ENCODE data around the gene ORM1.
"Not testable (repeated sequence)": the region's sequence is repeated elsewhere in the genome, so short reads cannot be mapped to it uniquely, and the experiment has no call there.

ORM1 gene

GRCh38 chr9:114325684-114326254 lies 2.9 kb downstream of the ORM1 start:
- DNase-seq = not testable (repeated sequence)

DNA sequence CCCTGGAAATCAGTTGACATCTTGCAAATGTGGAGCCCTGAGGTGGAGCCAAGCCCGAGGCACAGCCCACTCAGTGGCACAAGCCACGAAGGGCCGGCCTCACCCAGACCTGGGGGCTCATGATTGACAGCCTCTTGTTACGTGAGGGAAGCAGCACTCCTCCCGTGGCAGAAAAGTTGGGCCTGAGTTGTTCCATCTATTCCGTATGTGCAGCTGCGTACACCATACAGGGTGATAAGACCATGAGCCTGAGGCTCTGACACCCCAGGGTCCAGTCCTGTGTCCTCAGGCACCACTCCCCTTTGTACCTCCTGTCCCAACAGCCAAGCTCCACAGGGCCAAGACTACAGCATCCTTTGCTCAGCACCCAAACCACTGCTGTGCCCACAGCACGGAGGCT lies 4.9 kb downstream of the ORM1 start:
- no peak for DNase-seq

- DNase-seq = not testable (repeated sequence)
Measured at GRCh38 chr9:114328357-114328820, 5.5 kb downstream of the ORM1 start.

GRCh38 chr9:114328937-114329624 lies 6.2 kb downstream of the ORM1 start:
- DNase-seq = not testable (repeated sequence)

DNA sequence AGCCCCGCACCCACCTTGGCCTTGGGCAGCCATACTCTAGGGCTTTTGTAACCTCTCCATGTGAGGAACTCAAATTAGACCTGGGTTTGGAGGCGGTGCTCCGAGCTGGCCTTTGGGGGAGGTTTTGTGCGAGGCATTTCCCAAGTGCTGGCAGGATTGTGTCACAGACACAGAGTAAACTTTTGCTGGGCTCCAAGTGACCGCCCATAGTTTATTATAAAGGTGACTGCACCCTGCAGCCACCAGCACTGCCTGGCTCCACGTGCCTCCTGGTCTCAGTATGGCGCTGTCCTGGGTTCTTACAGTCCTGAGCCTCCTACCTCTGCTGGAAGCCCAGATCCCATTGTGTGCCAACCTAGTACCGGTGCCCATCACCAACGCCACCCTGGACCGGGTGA lies 6.7 kb downstream of the ORM1 start, which contains the start of gene ORM2:
TSS of gene ORM2 (plus strand) at position 245 of the 398 bp plus-strand sequence. CDS start at position 281, 36 bp downstream.
- DNase-seq = not testable (repeated sequence)

GRCh38 chr9:114330636-114331035 lies 7.7 kb downstream of the ORM1 start:
- no peak for DNase-seq

GRCh38 chr9:114331229-114332195 lies 8.6 kb downstream of the ORM1 start:
- DNase-seq = not testable (repeated sequence)

- not testable (repeated sequence) for DNase-seq
Measured at GRCh38 chr9:114332474-114333040, 9.7 kb downstream of the ORM1 start.

GRCh38 chr9:114333718-114334117 lies 10.8 kb downstream of the ORM1 start:
- DNase-seq = not testable (repeated sequence)

DNA sequence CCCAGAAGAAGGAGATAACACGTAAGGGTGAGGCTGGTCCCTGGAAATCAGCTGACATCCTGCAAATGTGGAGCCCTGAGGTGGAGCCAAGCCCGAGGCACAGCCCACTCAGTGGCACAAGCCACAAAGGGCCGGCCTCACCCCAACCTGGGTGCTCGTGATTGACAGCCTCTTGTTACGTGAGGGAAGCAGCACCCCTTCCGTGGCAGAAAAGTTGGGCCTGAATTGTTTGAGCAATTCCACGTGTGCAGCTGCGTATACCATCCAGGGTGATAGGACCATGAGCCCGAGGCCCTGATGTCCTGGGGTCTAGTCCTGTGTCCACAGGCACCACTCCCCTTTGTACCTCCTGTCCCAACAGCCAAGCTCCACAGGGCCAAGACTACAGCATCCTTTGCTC lies 11.6 kb downstream of the ORM1 start:
- no peak for DNase-seq

DNA sequence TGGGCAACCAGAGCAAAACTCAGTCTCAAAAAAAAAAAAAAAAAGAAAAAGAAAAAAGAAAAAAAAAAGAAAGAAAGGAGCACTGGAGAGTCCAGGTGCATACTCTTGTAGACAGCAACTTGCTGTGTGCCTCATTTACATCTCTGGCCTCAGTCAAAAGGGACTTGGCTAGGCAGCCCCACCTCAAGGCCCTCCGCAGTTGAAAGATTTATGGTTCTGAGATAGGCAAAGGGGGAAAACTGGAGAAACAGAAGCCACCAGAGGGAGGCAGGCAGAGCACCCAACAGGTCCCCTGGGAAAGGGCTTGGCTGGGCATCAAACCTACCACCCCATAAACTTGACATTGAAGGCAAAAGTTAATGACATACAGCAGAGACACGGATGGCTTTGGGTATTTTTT lies 12.8 kb downstream of the ORM1 start:
- no peak for DNase-seq

- no peak for DNase-seq
Measured at GRCh38 chr9:114336157-114336556, 13.3 kb downstream of the ORM1 start.

GRCh38 chr9:114336699-114337395 lies 13.9 kb downstream of the ORM1 start:
- DNase-seq = no peak

DNA sequence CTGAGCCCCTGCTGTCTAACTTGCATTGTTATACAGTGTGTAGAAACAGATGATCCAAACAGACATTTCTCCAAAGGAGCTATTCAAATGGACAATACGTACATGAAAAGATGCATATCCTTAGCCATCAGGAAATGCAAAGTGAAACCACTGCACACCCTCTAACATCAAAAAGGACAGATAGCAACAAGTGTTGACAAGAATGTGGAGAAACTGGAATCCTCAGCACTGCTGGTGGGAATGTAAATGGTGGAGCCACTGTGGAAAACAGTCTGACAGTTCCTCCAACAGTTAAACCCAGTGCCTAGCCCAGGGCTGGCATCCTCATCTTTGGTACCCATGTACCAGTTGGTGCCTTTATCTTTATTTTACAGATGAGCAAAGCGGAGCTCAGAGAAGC lies 15.3 kb downstream of the ORM1 start:
- no peak for DNase-seq

GRCh38 chr9:114339130-114339908 lies 16.4 kb downstream of the ORM1 start:
- DNase-seq = no peak

DNA sequence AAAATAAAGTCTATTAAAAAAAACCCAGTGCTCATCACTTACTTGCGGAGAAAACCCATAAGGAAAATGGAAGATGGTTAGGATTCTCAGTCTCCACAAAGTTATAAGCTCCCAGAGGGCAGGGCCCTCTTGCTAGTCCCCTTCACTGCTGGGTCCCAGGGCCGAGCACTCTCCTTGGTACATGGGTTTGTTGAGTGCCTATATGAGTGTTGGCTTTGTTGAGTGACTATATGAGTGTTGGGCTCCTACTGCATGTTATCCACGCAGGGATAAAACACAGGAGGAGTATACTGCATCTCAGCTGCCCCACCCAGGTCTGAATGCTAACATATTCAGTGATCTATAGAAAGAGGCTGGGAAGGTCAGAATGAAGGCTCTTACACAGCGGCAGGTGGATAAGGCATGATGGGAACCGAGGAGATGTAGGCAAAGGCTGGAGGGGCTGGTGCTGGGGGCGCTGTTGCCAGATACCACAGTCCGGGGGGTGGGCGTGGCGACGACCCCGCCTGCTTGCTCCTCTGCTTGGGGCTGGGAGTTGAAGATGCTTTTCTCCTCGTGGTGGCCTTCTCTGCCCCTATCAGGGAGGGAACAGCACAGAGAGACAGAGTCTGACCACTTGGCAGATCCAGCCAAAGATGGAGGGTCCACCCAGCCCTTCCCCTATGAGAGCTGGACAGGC lies 18.4 kb downstream of the ORM1 start:
- no peak for DNase-seq

DNA sequence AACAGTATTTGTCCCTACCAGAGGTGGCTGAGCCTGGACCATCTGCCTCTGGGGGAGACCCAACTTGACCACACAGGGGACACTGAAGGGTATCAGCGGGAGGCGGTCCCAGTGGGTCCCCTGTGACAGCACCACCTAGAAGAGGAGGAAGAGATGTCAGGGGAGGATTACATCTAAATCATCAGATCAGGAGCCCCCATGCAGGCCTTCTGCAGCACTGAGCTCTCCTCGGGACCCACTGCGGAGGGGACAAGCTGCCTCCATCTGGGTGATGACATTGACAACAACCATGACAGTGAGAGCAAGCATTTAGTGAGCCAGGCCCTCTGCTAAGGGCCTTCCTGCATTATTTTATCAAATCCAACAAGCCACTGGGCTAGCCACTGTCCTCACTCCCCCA lies 19.1 kb downstream of the ORM1 start:
- DNase-seq = no peak

DNA sequence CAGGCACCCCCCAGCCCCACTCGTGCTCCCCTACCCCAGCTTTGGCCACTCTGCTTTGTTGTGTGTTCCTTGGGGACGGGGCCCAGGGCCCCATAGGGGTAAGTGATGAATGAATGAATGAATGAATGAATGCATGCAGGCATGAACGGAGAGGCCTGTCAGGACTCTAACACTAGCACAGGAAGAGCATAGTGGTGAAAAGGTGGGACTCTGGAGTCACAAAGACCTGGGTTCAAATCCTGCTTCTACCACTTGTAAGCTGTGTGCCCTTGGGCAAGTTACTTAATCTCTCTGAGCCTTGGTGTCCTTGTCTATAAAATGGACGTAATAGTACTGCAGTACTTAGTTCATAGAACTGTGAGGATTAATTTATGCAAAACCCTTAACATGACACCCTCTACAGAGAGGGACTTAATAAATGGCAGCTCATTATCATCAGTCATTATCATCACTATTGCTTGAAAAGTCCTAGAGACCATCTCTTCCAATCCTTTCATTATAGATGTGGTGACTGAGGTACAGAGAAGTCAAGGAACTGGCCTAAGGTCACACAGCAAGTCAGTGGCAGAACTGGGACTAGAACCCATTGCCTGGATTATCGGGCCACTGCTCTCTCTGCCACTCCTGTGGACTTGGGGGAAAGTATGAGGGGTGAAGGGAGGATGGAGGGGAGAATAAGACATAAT lies 20.0 kb downstream of the ORM1 start:
- no peak for DNase-seq

DNA sequence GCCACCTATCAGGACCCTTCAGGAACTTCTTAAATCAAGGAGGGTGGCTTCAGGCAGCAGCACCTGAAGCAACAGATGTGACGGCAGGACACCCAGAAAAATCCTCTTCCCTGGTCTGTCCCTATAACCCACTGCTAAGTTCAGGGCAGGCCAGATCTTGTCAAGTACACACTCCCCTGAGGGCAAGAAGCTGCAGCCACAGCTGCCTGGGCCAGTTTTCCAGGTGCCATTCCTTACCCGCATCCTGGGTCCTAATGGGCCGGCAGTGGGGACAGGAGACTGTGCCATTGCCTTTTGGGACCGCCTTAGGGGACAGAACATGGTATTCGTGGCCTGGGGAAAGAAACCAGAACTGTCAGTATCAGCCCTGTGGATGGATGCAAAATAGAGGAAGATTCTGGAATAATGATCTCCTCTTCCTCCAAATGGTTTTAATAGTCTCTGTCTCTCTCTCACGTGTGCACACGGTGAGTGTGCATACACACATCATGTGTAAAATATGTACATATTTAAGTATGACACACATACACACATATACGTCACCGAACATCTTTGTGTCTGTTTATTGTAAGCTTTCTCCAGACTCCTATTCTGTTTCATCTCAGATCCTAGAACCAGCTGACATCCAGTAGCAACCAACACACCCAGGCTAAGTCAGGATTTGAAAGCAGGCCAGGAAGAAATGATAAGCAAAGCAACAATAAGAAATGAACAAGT lies 20.7 kb downstream of the ORM1 start:
- no peak for DNase-seq

- DNase-seq = no peak
Measured at GRCh38 chr9:114344188-114344566, 21.3 kb downstream of the ORM1 start.
